Testis (tissue), 2 donors: Measurements from ENCODE around the gene ATXN7.

Source experiments
- CTCF ChIP-seq, 3 experiments: fragments of 450-650 bp in 2 of 3; fragments of 200-600 bp in 1 of 3; sonication (generic) in 1 of 3; IDR thresholded peaks; one replicate each; pipeline ENCODE4 v1.5.1; 2016 to 2019; ENCODE audit warnings: antibody characterized with exemption in 3 of 3, mild to moderate bottlenecking in 2 of 3, moderate library complexity in 1 of 3
- POLR2A ChIP-seq: fragments of 450-650 bp; IDR thresholded peaks from one replicate; pipeline ENCODE4 v1.6.1; 2017; ENCODE audit warnings: antibody characterized with exemption, mild to moderate bottlenecking, moderate library complexity

DNA sequence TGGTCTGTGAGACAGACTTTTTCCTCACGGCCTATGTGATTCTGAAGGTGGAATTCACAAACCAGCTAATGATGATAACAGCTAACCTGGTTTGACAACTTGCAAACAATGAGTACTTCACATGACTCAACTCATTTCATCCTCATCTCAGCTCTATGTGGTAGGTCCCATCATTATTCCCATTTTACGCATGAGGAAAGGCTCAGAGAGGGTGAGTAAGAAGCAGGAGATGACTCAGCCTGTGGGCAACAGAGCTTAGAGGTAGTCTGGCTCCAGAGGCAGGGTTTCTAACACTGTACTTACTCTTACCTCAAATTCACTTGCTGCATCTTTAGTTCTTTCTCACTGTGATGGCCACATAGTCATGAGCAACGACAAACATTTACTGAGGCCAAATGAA is 185.5 kb downstream of the ATXN7 start:
- TF ChIP-seq POLR2A = no peak
- TF ChIP-seq CTCF (IDR thresholded peaks at IDR 0.05) = no peak
